WTC11 (cell line): ENCODE measurements around the gene CABCOCO1. TPM values are rescaled to one million over a fixed set of nuclear protein-coding genes. Genes with fewer than 3 reads are reported as not detected.

Experiments
- ATAC-seq: fragments of 200-7000 bp; cut with Tn5 transposase; 2 replicates; pipeline ENCODE4 v1.10.0; 2021; ENCODE audit warnings: mild to moderate bottlenecking, moderate library complexity
- CTCF ChIA-PET: fragments of 300-600 bp; sonication (Branson Sonifier 250); formaldehyde crosslinking; loops from one replicate; lab custom pipeline; 2021; ENCODE audit warnings: antibody characterized with exemption; lab: Charles Lee
- POLR2A ChIA-PET: fragments of 350-600 bp; sonication (Branson Sonifier 250); formaldehyde crosslinking; loops from one replicate; lab custom pipeline; 2021; ENCODE audit warnings: antibody characterized with exemption; lab: Charles Lee
- DNase-seq: peaks from one replicate; pipeline ENCODE4 v3.0.0; 2021; ENCODE audit warnings: low spot score
- H3K27ac Mint-ChIP-seq: 2 replicates; pipeline ENCODE4 v1.8.0; 2021; ENCODE audit warnings: mixed read lengths
- H3K27me3 Mint-ChIP-seq: 2 replicates; pipeline ENCODE4 v1.8.0; 2021; ENCODE audit warnings: low read depth, mild to moderate bottlenecking, moderate library complexity, mixed read lengths
- H3K36me3 Mint-ChIP-seq: 2 replicates; pipeline ENCODE4 v1.8.0; 2021; ENCODE audit warnings: mixed read lengths
- H3K4me1 Mint-ChIP-seq: 2 replicates; pipeline ENCODE4 v1.8.0; 2022; ENCODE audit warnings: mixed read lengths
- H3K4me3 Mint-ChIP-seq: 2 replicates; pipeline ENCODE4 v1.8.0; 2021; ENCODE audit warnings: mild to moderate bottlenecking, moderate library complexity, mixed read lengths
- H3K9me3 Mint-ChIP-seq: 2 replicates; pipeline ENCODE4 v1.8.0; 2021; ENCODE audit warnings: mixed read lengths
- CREB1 ChIP-seq: sonication (generic); formaldehyde crosslinking; IDR thresholded peaks from 2 replicates; pipeline ENCODE4 v1.8.0; 2023; ENCODE audit warnings: mild to moderate bottlenecking, missing genetic modification reagents
- ELF4 ChIP-seq: sonication (generic); formaldehyde crosslinking; IDR thresholded peaks from 2 replicates; pipeline ENCODE4 v1.8.1; 2022; ENCODE audit warnings: low read depth, mild to moderate bottlenecking, moderate library complexity, missing genetic modification reagents
- EMX1 ChIP-seq: fragments of 250-450 bp; sonication (Bioruptor Pico); IDR thresholded peaks from 2 replicates; pipeline ENCODE4 v1.8.0; 2021; ENCODE audit warnings: mild to moderate bottlenecking
- ESRRA ChIP-seq: sonication (generic); formaldehyde crosslinking; IDR thresholded peaks from 2 replicates; pipeline ENCODE4 v1.8.1; 2022; ENCODE audit warnings: mild to moderate bottlenecking, missing genetic modification reagents, borderline replicate concordance
- ETV6 ChIP-seq: sonication (generic); formaldehyde crosslinking; IDR thresholded peaks from 2 replicates; pipeline ENCODE4 v1.8.1; 2022; ENCODE audit warnings: mild to moderate bottlenecking, missing genetic modification reagents
- FOXK1 ChIP-seq: sonication (generic); formaldehyde crosslinking; IDR thresholded peaks from 2 replicates; pipeline ENCODE4 v1.8.0; 2022; ENCODE audit warnings: mild to moderate bottlenecking, moderate library complexity, missing genetic modification reagents
- GABPB1 ChIP-seq: sonication (generic); formaldehyde crosslinking; IDR thresholded peaks from 2 replicates; pipeline ENCODE4 v1.8.1; 2023; ENCODE audit warnings: mild to moderate bottlenecking, missing genetic modification reagents
- GRHL2 ChIP-seq: fragments of 250-450 bp; sonication (Bioruptor Pico); IDR thresholded peaks from 2 replicates; pipeline ENCODE4 v1.8.0; 2022; ENCODE audit warnings: mild to moderate bottlenecking, moderate library complexity; ENCODE audit not compliant: insufficient replicate concordance, severe bottlenecking
- HMGXB4 ChIP-seq: sonication (generic); formaldehyde crosslinking; IDR thresholded peaks from 2 replicates; pipeline ENCODE4 v1.8.1; 2023; ENCODE audit warnings: mild to moderate bottlenecking, moderate library complexity, missing genetic modification reagents
- KAT7 ChIP-seq: sonication (generic); formaldehyde crosslinking; IDR thresholded peaks from 2 replicates; pipeline ENCODE4 v1.8.1; 2023; ENCODE audit warnings: missing genetic modification reagents, mild to moderate bottlenecking, borderline replicate concordance
- MYBL2 ChIP-seq: sonication (generic); formaldehyde crosslinking; IDR thresholded peaks from 2 replicates; pipeline ENCODE4 v1.8.1; 2023; ENCODE audit warnings: mild to moderate bottlenecking, moderate library complexity, missing genetic modification reagents
- NFATC4 ChIP-seq: fragments of 250-450 bp; sonication (Bioruptor Pico); IDR thresholded peaks from 2 replicates; pipeline ENCODE4 v1.9.0; 2021; ENCODE audit warnings: mild to moderate bottlenecking
- RORB ChIP-seq: fragments of 250-450 bp; sonication (Bioruptor Pico); IDR thresholded peaks from 2 replicates; pipeline ENCODE4 v1.9.0; 2021; ENCODE audit warnings: mild to moderate bottlenecking
- TP53 ChIP-seq: sonication (generic); formaldehyde crosslinking; IDR thresholded peaks from 2 replicates; pipeline ENCODE4 v1.8.1; 2023; ENCODE audit warnings: mild to moderate bottlenecking, missing genetic modification reagents
- ZNF396 ChIP-seq: fragments of 250-450 bp; sonication (Bioruptor Pico); IDR thresholded peaks from 2 replicates; pipeline ENCODE4 v1.8.0; 2021; ENCODE audit warnings: mild to moderate bottlenecking, moderate library complexity, borderline replicate concordance
- ZNF416 ChIP-seq: fragments of 250-450 bp; sonication (Bioruptor Pico); IDR thresholded peaks from 2 replicates; pipeline ENCODE4 v1.9.0; 2021; ENCODE audit warnings: mild to moderate bottlenecking, inconsistent platforms
- total RNA-seq: library from RNA; stranded (reverse); gene quantifications from 3 replicates; pipeline ENCODE4 v1.2.3, GENCODE V29; 2021
- TF ChIP-seq, protein P1 (sequence below): sonication (generic); formaldehyde crosslinking; IDR thresholded peaks from 2 replicates; pipeline ENCODE4 v1.8.0; 2022; ENCODE audit warnings: mild to moderate bottlenecking, missing genetic modification reagents
- TF ChIP-seq, protein P2 (sequence below): fragments of 250-450 bp; sonication (Bioruptor Pico); IDR thresholded peaks from 2 replicates; pipeline ENCODE4 v1.9.0; 2021; ENCODE audit warnings: moderate library complexity, mild to moderate bottlenecking, inconsistent platforms, borderline replicate concordance
- TF ChIP-seq, protein P3 (sequence below): sonication (generic); formaldehyde crosslinking; IDR thresholded peaks from 2 replicates; pipeline ENCODE4 v1.8.0; 2022; ENCODE audit warnings: mild to moderate bottlenecking, missing genetic modification reagents
- TF ChIP-seq, protein P4 (sequence below): fragments of 250-450 bp; sonication (Bioruptor Pico); IDR thresholded peaks from 2 replicates; pipeline ENCODE4 v1.9.0; 2021; ENCODE audit warnings: mild to moderate bottlenecking
- TF ChIP-seq, protein P5 (sequence below): fragments of 250-450 bp; sonication (Bioruptor Pico); IDR thresholded peaks from 2 replicates; pipeline ENCODE4 v1.8.0; 2021; ENCODE audit warnings: mild to moderate bottlenecking

Gene CABCOCO1
- total RNA-seq, 1 experiment from 2014 or later, result not detected

GRCh38 chr10:61635932-61636331, 26.8 kb upstream of the CABCOCO1 start:
- DNase-seq (no peak), ATAC-seq (no peak)
- H3K27ac Mint-ChIP-seq, result no peak overlapping the region; the same call in 1 of the 2 replicates
- H3K4me3 Mint-ChIP-seq, result no peak overlapping the region
- CTCF ChIA-PET, result no interaction called here
- POLR2A ChIA-PET, result no interaction called here
- H3K4me1 Mint-ChIP-seq, result peaks cover 18% of the 10 kb centered on the region
- H3K36me3 Mint-ChIP-seq, result no peaks in the 10 kb centered on the region
- no peaks in the 10 kb centered on the region for H3K27me3 Mint-ChIP-seq
- TF ChIP-seq, protein P1, sequence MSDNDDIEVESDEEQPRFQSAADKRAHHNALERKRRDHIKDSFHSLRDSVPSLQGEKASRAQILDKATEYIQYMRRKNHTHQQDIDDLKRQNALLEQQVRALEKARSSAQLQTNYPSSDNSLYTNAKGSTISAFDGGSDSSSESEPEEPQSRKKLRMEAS (CRISPR knock-in tag), result no peak
- TF ChIP-seq ELF4 (CRISPR knock-in tag), result no peak
- no peak for TF ChIP-seq RORB (CRISPR knock-in tag)
- TF ChIP-seq, protein P2, sequence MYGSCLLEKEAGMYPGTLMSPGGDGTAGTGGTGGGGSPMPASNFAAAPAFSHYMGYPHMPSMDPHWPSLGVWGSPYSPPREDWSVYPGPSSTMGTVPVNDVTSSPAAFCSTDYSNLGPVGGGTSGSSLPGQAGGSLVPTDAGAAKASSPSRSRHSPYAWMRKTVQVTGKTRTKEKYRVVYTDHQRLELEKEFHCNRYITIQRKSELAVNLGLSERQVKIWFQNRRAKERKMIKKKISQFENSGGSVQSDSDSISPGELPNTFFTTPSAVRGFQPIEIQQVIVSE (CRISPR knock-in tag), result no peak
- no peak for TF ChIP-seq KAT7
- TF ChIP-seq, protein P3, sequence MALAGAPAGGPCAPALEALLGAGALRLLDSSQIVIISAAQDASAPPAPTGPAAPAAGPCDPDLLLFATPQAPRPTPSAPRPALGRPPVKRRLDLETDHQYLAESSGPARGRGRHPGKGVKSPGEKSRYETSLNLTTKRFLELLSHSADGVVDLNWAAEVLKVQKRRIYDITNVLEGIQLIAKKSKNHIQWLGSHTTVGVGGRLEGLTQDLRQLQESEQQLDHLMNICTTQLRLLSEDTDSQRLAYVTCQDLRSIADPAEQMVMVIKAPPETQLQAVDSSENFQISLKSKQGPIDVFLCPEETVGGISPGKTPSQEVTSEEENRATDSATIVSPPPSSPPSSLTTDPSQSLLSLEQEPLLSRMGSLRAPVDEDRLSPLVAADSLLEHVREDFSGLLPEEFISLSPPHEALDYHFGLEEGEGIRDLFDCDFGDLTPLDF (CRISPR knock-in tag), result no peak
- TF ChIP-seq ZNF416 (CRISPR knock-in tag), result no peak
- no peak for TF ChIP-seq NFATC4
- no peak for TF ChIP-seq TP53 (CRISPR knock-in tag)
- no peak for TF ChIP-seq ESRRA (CRISPR knock-in tag)
- no peak for TF ChIP-seq HMGXB4 (CRISPR knock-in tag)
- TF ChIP-seq, protein P4, sequence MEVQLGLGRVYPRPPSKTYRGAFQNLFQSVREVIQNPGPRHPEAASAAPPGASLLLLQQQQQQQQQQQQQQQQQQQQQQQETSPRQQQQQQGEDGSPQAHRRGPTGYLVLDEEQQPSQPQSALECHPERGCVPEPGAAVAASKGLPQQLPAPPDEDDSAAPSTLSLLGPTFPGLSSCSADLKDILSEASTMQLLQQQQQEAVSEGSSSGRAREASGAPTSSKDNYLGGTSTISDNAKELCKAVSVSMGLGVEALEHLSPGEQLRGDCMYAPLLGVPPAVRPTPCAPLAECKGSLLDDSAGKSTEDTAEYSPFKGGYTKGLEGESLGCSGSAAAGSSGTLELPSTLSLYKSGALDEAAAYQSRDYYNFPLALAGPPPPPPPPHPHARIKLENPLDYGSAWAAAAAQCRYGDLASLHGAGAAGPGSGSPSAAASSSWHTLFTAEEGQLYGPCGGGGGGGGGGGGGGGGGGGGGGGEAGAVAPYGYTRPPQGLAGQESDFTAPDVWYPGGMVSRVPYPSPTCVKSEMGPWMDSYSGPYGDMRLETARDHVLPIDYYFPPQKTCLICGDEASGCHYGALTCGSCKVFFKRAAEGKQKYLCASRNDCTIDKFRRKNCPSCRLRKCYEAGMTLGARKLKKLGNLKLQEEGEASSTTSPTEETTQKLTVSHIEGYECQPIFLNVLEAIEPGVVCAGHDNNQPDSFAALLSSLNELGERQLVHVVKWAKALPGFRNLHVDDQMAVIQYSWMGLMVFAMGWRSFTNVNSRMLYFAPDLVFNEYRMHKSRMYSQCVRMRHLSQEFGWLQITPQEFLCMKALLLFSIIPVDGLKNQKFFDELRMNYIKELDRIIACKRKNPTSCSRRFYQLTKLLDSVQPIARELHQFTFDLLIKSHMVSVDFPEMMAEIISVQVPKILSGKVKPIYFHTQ (CRISPR knock-in tag), result no peak
- TF ChIP-seq, all 79 proteins: peak for 0
- 0 out of 2 replicates have a peak, but pooled peaks cover 7% of the 10 kb centered on the region for H3K9me3 Mint-ChIP-seq

DNA sequence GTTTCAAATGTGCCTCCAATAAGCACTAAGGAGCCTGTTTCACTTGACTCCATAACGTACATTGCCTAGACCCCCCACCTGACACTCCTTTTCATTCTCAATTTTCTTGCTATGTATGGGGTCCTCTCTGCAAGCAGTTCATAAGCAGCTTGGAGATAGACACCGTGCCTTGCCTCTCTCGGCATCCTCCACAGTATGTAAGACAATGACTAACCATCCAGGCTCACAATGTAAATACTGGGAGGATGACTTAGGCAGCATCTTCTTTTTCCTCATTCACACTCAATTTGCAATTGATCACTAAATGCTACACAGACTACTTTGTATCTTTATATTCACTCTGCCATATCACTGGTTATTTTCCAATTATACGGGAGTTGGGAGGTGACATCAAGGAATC, 22.8 kb upstream of the CABCOCO1 start:
- 0 out of 2 replicates have a peak, but pooled peaks cover 7% of the 10 kb centered on the region for H3K9me3 Mint-ChIP-seq
- peak; percentile 57 for ATAC-seq
- TF ChIP-seq EMX1 (CRISPR knock-in tag) (no peak), ZNF416 (CRISPR knock-in tag) (no peak), GABPB1 (CRISPR knock-in tag) (no peak), TP53 (CRISPR knock-in tag) (no peak), ZNF396 (CRISPR knock-in tag) (no peak), GRHL2 (CRISPR knock-in tag) (no peak), MYBL2 (CRISPR knock-in tag) (no peak), FOXK1 (no peak), ETV6 (CRISPR knock-in tag) (no peak), ESRRA (CRISPR knock-in tag) (no peak), CREB1 (CRISPR knock-in tag) (no peak)
- TF ChIP-seq, protein P5, sequence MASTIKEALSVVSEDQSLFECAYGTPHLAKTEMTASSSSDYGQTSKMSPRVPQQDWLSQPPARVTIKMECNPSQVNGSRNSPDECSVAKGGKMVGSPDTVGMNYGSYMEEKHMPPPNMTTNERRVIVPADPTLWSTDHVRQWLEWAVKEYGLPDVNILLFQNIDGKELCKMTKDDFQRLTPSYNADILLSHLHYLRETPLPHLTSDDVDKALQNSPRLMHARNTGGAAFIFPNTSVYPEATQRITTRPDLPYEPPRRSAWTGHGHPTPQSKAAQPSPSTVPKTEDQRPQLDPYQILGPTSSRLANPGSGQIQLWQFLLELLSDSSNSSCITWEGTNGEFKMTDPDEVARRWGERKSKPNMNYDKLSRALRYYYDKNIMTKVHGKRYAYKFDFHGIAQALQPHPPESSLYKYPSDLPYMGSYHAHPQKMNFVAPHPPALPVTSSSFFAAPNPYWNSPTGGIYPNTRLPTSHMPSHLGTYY, result no peak
- TF ChIP-seq, all 79 proteins: peak for 0
- H3K4me1 Mint-ChIP-seq, result peaks cover 51% of the 10 kb centered on the region
- CTCF ChIA-PET, result no interaction called here
- no peak for DNase-seq
- no peaks in the 10 kb centered on the region for H3K36me3 Mint-ChIP-seq
- no peak overlapping the region for H3K4me3 Mint-ChIP-seq
- POLR2A ChIA-PET, result interaction anchor here (1.0 kb wide), 1 partner anchor 24 kb away, joined by 3 read pairs; no protein-coding TSS in a partner anchor
- H3K27me3 Mint-ChIP-seq, result no peaks in the 10 kb centered on the region
- no peak overlapping the region for H3K27ac Mint-ChIP-seq
